Measurements from ENCODE around the gene EHMT1. TPM values are rescaled to one million over a fixed set of nuclear protein-coding genes. Genes with fewer than 3 reads are reported as not detected.

EHMT1 gene
- total RNA-seq, 1 donor from 2014 or later = 162 TPM

- H3K4me3 Mint-ChIP-seq (ENCODE audit: unreplicated experiment) = no peak overlapping the region
- H3K27me3 Mint-ChIP-seq (ENCODE audit: unreplicated experiment) = peaks cover 4% of the 10 kb centered on the region
- H3K36me3 Mint-ChIP-seq (ENCODE audit: unreplicated experiment) = no peaks in the 10 kb centered on the region
- no peaks in the 10 kb centered on the region for H3K4me1 Mint-ChIP-seq (ENCODE audit: low read depth, unreplicated experiment)
- H3K27ac Mint-ChIP-seq (ENCODE audit: unreplicated experiment) = no peak overlapping the region
- no peak for DNase-seq
- no peak for TF ChIP-seq CTCF (IDR thresholded peaks at IDR 0.05; ENCODE audit: partially characterized antibody, unreplicated experiment)
- H3K9me3 Mint-ChIP-seq (ENCODE audit: unreplicated experiment) = peaks cover 4% of the 10 kb centered on the region
Measured at GRCh38 chr9:137866226-137867141, 247.7 kb downstream of the EHMT1 start.

- TF ChIP-seq CTCF (IDR thresholded peaks at IDR 0.05; ENCODE audit: partially characterized antibody, unreplicated experiment) = no peak
- no peak for DNase-seq
- H3K27me3 Mint-ChIP-seq (ENCODE audit: unreplicated experiment) = peaks cover 9% of the 10 kb centered on the region
- peaks cover 8% of the 10 kb centered on the region for H3K4me1 Mint-ChIP-seq (ENCODE audit: low read depth, unreplicated experiment)
- H3K9me3 Mint-ChIP-seq (ENCODE audit: unreplicated experiment) = peaks cover 8% of the 10 kb centered on the region
- H3K36me3 Mint-ChIP-seq (ENCODE audit: unreplicated experiment) = no peaks in the 10 kb centered on the region
- H3K4me3 Mint-ChIP-seq (ENCODE audit: unreplicated experiment) = no peak overlapping the region
- H3K27ac Mint-ChIP-seq (ENCODE audit: unreplicated experiment) = no peak overlapping the region
Measured at GRCh38 chr9:137870432-137870831, 251.6 kb downstream of the EHMT1 start.

GRCh38 chr9:137872296-137872695, 253.5 kb downstream of the EHMT1 start:
- Mint-ChIP-seq H3K9me3 (ENCODE audit: unreplicated experiment) (peaks cover 11% of the 10 kb centered on the region), H3K36me3 (ENCODE audit: unreplicated experiment) (peaks cover 6% of the 10 kb centered on the region), H3K27ac (ENCODE audit: unreplicated experiment) (peak overlapping the region; percentile 30), H3K4me1 (ENCODE audit: low read depth, unreplicated experiment) (peaks cover 10% of the 10 kb centered on the region), H3K27me3 (ENCODE audit: unreplicated experiment) (peaks cover 14% of the 10 kb centered on the region), H3K4me3 (ENCODE audit: unreplicated experiment) (peak overlapping the region; percentile 44)
- no peak for TF ChIP-seq CTCF (IDR thresholded peaks at IDR 0.05; ENCODE audit: partially characterized antibody, unreplicated experiment)
- no peak for DNase-seq

- Mint-ChIP-seq H3K4me1 (ENCODE audit: low read depth, unreplicated experiment) (peaks cover 10% of the 10 kb centered on the region), H3K9me3 (ENCODE audit: unreplicated experiment) (peaks cover 8% of the 10 kb centered on the region), H3K4me3 (ENCODE audit: unreplicated experiment) (no peak overlapping the region), H3K27me3 (ENCODE audit: unreplicated experiment) (peaks cover 14% of the 10 kb centered on the region), H3K27ac (ENCODE audit: unreplicated experiment) (no peak overlapping the region), H3K36me3 (ENCODE audit: unreplicated experiment) (peaks cover 6% of the 10 kb centered on the region)
- DNase-seq = no peak
- no peak for TF ChIP-seq CTCF (IDR thresholded peaks at IDR 0.05; ENCODE audit: partially characterized antibody, unreplicated experiment)
Measured at GRCh38 chr9:137873408-137873807, 254.6 kb downstream of the EHMT1 start.

GRCh38 chr9:137873858-137874362, 255.1 kb downstream of the EHMT1 start:
- H3K4me1 Mint-ChIP-seq (ENCODE audit: low read depth, unreplicated experiment) = peaks cover 10% of the 10 kb centered on the region
- peak overlapping the region; percentile 85 for H3K27ac Mint-ChIP-seq (ENCODE audit: unreplicated experiment)
- H3K4me3 Mint-ChIP-seq (ENCODE audit: unreplicated experiment) = no peak overlapping the region
- peaks cover 14% of the 10 kb centered on the region for H3K27me3 Mint-ChIP-seq (ENCODE audit: unreplicated experiment)
- peaks cover 6% of the 10 kb centered on the region for H3K36me3 Mint-ChIP-seq (ENCODE audit: unreplicated experiment)
- no peak for TF ChIP-seq CTCF (IDR thresholded peaks at IDR 0.05; ENCODE audit: partially characterized antibody, unreplicated experiment)
- DNase-seq = no peak
- peaks cover 8% of the 10 kb centered on the region for H3K9me3 Mint-ChIP-seq (ENCODE audit: unreplicated experiment)
